ENCODE results near the gene FMNL3.

FMNL3 gene

DNA sequence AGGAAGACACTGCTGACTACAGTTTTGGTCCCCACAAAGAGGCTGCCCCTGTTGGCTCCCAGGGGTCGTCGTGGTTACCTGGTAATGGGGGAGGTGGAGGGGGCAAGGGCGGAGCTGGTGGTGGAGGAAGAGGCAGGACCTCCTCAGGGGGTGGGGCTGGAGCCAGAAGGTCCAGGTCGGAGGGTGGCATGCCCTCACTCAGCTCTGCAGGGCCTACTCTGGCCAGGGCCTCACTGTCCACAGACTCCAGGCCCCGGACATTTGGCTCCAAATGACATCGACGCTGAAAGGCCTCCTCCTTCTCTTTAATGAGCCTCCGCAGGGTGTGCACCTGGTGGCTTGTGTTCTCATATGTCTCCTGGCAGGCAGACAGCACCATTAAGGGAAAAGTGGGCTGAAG, 55.4 kb downstream of the FMNL3 start:
- DNase-seq (ENCODE audit: low read depth in 2 of 2): no peak

DNA sequence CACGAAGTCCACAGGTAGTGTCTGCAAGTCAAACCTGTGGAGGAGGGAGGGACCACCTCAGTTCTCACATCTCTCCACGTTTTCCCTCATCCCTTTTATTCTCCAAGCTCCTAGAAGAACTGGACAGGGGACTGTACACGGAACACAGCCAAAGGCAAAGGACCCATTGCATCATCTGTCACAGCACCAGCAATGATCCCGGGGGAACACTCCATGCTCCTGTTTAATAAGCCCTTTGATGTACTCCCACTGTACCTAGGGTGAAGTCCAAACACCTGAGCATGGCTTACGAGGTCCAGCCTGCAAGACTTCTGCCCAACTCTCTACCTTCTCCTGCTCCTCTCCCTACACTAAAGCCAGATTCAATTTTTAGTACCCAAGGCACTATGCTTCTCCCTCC, 57.3 kb downstream of the FMNL3 start:
- no peak for DNase-seq (ENCODE audit: low read depth in 2 of 2)

DNA sequence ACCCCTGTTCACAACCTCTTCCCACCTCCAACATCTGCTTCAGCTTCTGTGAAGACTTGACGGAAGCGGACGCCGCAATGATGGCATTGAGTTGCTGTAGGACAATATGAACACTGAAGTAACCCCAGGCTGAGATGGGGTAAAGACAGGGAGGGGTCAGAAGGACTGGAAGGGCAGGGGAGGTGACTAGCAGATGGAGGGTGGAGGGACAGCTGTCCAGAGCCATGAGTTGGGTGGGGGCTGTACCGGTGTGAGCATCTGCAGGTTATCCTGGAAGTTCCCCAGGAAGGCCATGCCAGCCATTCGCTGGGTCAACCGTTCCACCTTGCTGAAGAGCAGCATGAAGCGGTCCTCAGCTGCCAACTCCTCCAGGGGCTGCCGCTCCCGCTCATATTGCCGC, 57.8 kb downstream of the FMNL3 start:
- no peak for DNase-seq (ENCODE audit: low read depth in 2 of 2)

DNA sequence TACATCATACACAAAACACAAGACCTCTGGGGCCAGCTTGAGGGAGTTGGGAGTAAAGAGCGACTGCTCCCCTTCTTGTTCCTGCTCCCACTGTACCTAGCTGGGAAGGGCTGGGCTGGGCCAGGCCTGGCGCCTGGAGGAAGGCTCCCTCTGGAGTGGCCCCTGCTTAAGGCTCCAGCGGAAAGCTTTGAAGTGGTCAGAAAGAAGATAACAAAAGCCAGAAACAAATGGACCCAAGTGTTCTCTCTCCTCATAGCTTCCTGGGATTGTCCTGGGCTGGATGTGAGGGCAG, 58.5 kb downstream of the FMNL3 start:
- no peak for DNase-seq (ENCODE audit: low read depth in 2 of 2)

DNA sequence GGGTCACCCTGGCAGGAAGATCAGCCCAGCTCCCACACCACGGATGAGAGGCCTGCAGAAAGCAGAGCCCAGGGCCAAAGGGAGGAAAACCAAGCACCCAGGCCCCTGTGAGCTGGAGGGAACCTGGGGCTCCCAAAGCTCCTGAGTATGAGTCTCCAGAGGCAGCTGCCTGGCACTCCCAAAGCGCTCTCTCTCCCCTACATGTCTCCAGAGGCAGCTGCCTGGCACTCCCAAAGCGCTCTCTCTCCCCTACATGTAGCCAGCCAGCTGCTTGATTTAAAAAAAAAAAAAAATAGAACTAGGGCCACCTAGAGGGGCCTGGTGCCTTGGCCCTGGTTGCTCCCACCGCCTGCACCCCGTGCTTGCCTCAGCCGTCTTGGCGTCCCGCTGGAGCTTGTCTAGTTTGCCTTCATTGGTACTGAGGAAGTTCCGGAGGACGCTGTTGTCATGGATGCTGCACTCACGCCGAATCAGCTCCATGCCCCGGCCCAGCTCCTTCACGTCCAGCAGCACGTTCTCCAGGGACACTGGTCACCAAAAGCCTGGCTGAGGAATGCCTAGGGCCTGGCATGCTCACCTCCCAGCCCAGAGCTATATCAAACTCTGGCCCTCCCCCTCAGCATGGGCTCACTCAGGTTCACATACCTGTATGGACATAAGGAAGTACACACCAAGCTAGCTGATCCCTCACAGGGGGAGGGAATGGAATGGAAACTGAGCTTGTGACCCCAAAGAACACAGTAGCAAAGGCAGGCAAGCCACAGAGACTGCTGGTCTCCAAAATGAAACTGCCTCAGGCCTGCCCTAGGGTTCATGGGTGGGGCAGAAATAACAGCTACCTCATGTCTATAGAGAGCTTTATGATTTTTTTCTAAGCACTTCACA, 59.1 kb downstream of the FMNL3 start:
- DNase-seq (ENCODE audit: low read depth in 2 of 2): no peak

DNA sequence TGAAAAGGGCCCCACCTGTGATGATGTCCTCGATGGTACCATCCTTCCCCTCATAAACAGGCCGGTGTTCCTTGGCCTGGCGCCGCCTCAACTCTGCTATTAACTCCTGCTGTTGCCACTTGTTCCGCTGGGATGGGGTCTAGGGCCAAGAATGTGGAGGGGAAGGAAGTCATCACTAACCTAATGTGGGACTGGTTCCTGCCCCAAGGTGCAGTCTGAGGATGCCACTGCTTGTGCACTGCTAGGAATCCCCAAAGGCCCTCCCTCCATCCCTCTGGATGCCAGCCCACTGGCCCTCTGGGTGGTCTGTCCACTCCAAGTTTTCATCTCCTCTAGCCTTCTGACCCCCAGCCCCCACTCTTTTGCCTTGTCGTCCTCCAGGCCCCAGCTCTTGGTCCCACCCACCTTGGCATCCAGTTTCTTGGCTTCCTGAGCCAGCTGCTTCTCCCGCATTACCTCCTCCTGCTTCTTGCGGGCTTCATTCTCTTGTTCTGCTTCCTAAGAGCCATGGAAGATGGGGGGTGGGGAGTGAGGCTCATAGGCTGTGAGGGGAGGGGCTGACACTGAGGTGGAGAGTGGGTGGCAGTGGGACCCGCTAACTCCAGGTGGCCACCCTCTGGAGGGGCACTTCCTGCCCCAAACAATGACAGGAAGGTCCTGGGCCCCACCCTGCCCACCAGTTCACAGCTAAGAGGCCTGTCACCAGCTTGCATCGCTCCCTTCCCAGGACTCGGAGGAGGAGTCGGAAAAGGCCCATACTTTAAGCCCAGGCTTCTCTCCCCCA, 60.1 kb downstream of the FMNL3 start:
- no peak for DNase-seq (ENCODE audit: low read depth in 2 of 2)

DNA sequence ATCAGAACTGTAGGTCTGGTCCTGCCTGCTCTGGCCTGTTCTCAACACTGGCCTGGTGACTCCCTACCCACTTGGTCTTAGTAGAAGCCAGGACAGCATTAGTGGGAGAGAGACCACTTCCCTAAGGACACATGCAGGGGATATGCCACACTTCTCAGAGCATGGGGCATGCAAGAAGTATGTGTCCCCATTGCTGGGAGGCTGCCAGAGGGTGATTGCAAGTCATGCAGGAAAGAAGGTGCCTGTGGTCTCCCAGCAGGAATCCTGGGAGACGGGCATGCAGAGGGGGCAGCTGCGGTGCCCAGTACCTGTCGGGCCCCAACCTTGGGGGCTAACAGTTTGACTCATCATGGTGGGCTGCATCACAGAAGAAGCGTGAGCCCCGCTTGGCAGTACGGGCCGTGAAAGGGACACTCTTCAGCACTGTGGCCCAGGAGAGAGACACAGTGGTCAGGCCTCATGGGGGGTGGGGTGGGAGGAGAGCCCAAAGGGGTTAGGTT, 60.8 kb downstream of the FMNL3 start:
- no peak for DNase-seq (ENCODE audit: low read depth in 2 of 2)

DNA sequence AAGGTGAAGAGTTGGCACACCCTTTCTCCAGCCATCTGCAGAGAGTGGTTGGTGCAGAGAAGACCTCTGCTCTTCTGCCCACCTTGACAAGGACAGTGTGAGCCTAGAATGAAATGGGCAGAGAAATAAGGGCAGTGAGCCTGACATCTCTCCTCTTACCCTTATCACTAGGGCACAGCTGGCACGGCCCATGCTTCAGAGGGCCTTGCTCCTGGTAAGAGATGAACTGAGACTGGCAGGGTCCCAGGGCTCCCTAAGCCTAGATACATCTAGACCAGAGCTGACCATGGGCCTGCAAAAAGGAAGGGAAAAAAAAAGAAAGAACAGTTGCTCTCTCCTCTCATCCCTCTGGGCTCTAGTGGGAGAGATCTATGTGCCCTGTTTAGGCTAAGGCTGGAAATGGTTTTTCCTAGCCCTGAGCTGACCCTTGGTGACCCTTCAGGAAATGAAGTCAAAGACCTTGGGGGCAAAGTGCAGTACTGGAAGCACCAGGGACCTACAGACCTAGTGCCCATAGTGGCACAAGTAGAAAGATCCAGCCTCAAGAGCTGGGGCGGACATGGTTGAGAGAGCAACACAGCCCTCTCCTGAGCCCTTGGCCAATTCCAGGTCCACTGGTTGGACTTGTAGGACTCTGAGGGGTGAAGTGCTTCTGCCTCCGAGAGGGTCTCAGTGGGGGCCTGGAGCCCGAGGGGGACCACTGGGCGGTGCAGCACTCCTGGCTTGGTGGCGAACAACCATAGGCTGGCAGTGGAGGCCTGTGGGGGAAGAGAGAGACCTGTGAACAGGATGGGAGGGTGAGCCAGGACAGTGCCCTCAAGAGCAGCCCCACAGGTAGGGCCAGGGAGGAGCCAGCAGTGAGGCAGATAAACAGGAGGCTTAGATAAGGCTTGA, 61.8 kb downstream of the FMNL3 start:
- no peak for DNase-seq (ENCODE audit: low read depth in 2 of 2)

DNA sequence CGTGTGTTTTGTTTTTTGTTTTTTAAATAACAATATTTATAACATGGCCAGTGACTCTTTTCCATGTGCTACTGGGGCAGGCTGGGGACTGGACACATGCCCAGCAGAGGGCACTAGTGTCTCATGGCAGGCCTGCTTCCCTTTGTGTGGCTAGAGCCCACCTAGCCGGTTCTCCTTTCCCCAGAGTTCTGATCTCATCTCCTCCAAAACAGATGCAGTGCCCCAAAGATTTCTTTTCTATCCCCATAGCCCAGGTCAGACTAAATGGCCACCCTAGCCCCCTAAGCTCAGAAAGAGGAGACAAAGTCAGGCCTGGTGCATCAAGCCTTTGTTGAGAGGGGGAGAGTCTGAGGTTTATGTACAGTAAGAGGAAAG, 62.6 kb downstream of the FMNL3 start:
- peak; percentile 48 to 49 for DNase-seq (ENCODE audit: low read depth in 2 of 2)

DNA sequence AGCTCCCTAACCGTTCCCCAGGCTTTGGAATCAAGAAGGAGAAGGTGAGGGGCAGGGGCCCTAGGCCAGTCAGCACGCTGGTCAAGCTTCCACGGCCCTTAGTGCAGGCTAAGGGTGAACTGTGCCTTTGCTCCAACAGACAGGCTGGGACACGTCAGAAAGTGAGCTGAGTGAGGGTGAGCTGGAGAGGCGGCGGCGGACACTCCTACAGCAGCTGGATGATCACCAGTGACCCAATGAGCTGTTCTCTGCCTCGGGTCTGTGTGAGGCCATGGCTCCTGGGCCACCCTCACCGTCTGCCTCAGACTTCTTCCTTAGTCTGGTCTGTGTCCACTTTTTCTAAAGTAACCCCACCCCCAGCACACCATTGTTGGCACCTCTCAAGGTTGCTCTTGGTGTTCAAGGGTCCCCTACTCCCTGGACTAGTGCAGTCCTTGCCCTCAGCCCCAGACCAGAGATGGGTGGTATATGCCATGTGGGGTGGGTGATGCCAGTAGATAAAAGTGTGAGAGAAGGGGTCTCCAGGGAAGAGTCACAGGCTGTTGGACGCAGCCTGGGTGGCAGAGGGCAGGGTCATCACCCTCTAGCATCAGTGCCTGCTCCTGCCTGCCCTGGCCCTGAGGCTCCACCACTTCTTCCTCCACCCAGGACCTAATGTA, 63.1 kb downstream of the FMNL3 start:
- DNase-seq (ENCODE audit: low read depth in 2 of 2): no peak

DNA sequence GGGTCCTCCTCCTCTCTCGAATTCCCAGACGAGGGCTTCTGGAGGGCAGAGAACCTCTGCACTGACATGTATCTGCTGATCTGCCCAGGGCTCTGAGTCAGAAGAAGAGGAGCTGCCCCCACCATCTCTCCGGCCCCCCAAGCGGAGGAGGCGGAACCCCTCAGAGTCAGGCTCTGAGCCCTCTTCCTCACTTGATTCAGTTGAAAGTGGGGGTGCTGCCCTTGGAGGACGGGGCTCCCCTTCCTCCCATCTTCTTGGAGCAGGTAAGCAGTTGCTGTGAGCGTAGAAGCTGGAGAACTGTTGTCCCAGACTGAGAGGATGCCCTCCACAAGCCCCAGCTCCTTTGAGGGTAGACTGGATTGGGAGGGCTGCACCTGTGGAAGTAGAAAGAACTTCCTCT, 64.1 kb downstream of the FMNL3 start:
- no peak for DNase-seq (ENCODE audit: low read depth in 2 of 2)

DNA sequence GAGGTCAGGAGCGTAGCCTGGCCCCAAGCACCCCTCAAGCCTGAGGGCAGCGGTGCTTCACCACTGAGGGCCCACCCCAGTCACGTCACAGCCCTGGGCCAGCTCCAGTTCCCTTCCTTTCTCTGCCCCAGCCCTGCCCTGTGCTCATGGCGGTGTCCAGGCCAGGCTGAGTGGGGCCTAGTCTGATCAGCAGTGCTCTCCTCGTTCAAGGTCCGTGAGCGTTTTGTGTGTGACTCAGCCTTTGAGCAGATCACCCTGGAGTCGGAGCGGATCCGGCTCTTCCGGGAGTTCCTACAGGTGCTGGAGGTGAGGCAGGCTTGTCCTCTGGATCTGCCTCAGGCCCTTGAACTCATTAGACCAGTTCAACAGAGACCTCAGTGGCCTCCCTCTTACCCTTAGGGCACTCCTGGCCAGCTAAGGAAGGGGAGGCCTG, 64.8 kb downstream of the FMNL3 start:
- DNase-seq (ENCODE audit: low read depth in 2 of 2): no peak

DNA sequence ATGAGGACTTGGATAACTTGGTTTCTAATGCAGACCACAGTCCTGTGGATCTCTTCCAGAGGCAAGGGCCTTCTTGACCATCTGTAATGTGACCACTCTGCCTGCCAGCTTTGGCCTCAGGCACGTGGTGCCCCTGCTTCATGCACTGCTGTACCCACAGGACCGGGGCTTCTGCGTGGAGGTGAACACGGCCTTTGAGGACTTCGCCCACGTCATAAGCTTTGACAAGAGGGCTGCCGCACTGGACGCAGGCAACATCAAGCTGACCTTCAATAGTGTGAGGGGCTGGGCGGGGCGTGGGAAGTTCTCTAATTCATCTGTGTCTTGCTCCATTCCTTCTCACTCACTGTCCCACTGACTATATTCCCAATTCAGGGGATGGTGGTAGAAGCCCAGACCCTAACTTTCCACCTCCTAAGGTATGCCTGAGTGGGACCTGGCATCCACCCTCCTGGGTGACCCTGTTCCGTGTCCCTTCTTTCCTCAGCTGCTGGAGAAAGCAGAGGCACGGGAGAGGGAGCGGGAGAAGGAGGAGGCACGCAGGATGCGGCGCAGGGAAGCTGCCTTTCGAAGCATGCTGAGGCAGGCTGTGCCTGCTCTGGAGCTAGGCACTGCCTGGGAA, 65.3 kb downstream of the FMNL3 start:
- no peak for DNase-seq (ENCODE audit: low read depth in 2 of 2)

DNA sequence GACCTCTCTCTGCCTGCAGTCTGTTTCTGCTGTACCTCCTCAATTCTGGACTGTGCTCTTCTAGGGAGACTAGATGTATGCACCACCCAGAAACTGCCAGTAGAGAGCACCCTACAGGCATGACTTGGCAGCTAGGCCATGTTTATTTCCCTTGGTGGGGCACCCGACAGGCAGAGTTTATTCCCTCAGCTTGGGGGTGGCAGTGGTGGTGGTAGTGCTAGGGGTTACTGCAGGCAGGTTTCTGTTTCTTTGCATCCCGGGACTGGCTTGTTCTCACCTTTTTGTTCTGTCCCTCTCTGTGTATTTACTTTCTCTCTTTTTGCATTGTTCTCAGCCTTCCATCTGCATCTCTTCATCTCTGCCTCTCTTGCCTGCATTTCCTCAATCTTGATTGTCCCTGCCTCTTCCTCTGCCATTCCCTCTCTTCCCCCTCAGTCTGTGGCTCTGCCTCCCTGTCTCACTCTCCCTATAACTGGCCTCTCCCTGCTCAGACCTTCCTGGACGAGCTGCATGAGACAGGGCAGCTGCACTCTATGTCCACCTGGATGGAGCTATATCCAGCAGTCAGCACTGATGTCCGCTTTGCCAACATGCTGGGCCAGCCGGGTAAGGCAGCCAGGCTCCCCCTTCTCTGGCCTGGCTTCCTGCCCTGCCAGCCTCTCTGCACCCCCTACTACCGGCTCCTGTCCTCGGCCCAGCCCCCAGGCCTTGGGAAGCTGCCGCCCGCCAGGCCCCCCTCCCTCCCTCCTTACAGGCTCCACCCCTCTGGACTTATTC, 70.0 kb downstream of the FMNL3 start:
- DNase-seq (ENCODE audit: low read depth in 2 of 2): peak in 1 of 2 experiments; percentile 38

DNA sequence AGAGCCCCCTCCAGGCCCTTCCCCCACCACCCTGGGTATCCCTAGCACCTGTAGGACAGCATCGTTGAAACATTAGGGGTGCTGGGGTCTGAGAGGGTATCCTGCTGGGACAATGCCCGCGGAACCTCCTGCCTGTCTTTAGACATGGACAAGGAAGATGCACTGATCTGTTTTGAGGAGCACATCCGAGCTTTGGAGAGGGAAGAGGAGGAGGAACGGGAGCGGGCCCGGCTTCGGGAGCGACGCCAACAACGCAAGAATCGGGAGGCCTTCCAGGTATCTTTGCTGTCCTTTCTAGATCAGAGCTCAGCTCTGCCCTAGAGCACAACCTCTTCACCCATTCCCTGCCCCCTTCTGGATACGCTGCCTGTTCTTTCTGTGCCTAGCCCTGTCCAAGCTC, 70.6 kb downstream of the FMNL3 start:
- no peak for DNase-seq (ENCODE audit: low read depth in 2 of 2)

DNA sequence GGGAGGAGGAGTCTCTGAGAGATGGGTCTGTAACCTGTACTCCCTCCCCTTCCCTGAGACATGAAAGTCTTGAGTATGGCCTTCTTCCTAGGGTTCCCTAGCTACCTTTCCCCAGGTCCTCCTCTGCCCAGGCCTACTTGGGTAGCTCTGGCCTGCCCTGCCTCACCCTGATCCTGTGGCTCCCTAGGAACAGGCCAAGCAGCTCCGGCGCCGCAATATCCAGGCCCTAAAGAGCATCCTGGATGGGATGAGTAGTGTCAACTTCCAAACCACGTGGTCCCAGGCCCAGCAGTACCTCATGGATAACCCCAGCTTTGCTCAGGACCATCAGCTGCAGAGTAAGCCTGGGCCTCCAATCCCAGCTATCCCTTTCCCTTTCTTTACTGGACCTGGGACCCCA, 71.5 kb downstream of the FMNL3 start:
- DNase-seq (ENCODE audit: low read depth in 2 of 2): no peak

DNA sequence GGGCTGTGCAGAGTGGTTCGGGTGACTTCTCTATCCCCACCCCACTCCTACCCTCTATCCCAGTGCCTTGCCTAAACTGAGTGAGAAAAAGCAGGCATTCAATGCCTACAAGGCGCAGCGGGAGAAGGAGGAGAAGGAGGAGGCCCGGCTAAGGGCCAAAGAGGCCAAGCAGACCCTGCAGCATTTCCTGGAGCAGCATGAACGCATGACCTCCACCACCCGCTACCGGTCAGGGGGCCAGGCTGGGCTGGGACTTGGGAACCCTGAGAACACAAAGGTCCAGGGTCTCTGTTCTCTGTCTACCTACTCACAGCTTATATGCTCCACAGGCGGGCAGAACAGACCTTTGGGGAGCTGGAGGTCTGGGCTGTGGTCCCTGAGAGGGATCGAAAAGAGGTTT, 72.2 kb downstream of the FMNL3 start:
- no peak for DNase-seq (ENCODE audit: low read depth in 2 of 2)

DNA sequence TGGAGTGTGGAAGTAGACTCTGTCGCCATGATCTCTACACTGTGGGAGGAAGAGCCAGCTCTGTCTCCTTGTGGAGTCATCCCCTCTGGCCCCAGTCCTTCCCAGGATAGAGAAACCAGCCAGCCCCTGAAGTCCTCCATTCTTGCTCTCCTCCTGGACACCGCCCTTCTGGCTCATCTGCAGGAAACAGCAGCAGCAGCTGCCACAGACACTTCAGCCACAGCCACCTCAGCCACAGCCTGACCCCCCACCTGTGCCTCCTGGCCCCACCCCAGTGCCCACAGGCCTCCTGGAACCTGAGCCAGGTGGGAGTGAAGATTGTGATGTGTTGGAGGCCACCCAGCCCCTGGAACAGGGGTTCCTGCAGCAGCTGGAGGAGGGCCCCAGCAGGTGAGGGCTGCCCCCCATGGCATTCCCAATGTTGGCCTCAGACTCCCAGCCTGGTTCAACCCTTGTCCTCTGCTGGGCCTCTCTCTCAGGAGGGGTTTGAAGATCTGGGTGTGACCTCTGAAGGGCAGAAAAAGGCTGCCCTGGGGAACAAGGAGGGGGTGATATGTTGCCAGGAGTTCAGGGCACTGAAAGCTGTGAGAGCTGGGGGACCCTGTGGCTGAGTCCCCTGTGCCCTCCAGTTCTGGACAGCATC, 73.4 kb downstream of the FMNL3 start:
- no peak for DNase-seq (ENCODE audit: low read depth in 2 of 2)

DNA sequence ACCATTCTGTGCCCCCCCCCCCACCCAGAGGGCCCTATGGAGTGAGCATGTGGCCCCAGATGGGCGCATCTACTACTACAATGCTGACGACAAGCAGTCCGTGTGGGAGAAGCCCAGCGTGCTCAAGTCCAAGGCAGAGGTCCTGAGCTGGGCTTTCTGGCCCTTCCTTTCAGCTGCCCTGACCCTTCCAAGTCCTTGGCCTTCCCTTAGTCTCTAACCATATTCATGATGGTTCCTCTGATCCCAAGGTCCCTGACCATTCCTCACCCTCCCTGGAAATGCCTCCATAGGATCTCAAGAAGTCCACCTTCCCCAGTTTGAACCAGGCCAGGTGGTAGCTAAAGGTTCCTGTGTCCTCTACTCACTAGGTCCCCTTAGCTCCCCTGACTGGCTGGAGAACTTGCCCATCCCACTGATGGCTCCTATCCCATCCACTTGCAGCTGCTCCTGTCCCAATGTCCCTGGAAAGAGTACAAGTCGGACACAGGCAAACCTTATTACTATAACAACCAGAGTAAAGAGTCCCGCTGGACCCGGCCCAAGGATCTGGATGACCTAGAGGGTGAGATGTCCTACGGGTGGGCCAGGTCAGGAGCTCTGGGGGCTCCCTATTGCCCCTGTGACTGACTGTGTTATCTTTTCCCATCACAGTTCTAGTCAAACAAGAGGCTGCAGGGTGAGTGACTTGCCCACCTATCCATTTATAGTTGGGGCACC, 74.1 kb downstream of the FMNL3 start:
- no peak for DNase-seq (ENCODE audit: low read depth in 2 of 2)
